B cell (primary cell): ENCODE data around the gene NUAK2. TPM values are rescaled to one million over a fixed set of nuclear protein-coding genes. Genes with fewer than 3 reads are reported as not detected.
A peak's percentile ranks its signal among the peaks of the same experiment; 100 is the strongest.

ENCODE experiments used
- ATAC-seq: fragments of 200-7000 bp; cut with Tn5 transposase; one replicate; pipeline ENCODE4 v1.10.0; 2021; ENCODE audit warnings: low read depth, mild to moderate bottlenecking, moderate number of reproducible peaks, moderate library complexity
- CTCF ChIA-PET: fragments of 350-600 bp; sonication (Branson Sonifier 250); formaldehyde crosslinking; loops from one replicate; lab custom pipeline; 2021; ENCODE audit warnings: antibody characterized with exemption, inconsistent platforms; lab: Charles Lee
- POLR2A ChIA-PET: fragments of 350-600 bp; sonication (Branson Sonifier 250); formaldehyde crosslinking; loops from one replicate; lab custom pipeline; 2021; ENCODE audit warnings: antibody characterized with exemption; lab: Charles Lee
- DNase-seq: peaks from one replicate; pipeline ENCODE4 v3.0.0; 2013
- H2AFZ ChIP-seq: 2 replicates; pipeline ENCODE4 v1.6.1; 2012; ENCODE audit warnings: mild to moderate bottlenecking, low read depth, low read length; ENCODE audit not compliant: insufficient read depth, poor library complexity, severe bottlenecking
- H3K27ac ChIP-seq, 2 donors: 1 replicate in 1 of 2; 2 replicates in 1 of 2; pipeline ENCODE4 v1.5.1; 2012 to 2013; ENCODE audit warnings: low read length in 2 of 2, mild to moderate bottlenecking in 2 of 2, moderate library complexity in 1 of 2
- H3K27me3 ChIP-seq, 4 experiments: fragments of 200-600 bp in 1 of 4; sonication (generic) in 1 of 4; replicated peaks in 1 of 4; 1 replicate in 2 of 4; 2 replicates in 2 of 4; pipeline versions ENCODE4 v1.6.1 to v1.7.0; 2013 to 2016; ENCODE audit warnings: low read length in 3 of 4, mild to moderate bottlenecking in 2 of 4, mixed read lengths in 1 of 4, moderate library complexity in 1 of 4; ENCODE audit not compliant: insufficient read depth in 4 of 4, control insufficient read depth in 3 of 4; ENCODE audit errors: control extremely low read depth in 1 of 4
- H3K36me3 ChIP-seq, 2 experiments: replicated peaks in 1 of 2; 1 replicate in 1 of 2; 2 replicates in 1 of 2; pipeline versions ENCODE4 v1.6.1 to v1.7.1; 2013; ENCODE audit warnings: low read length in 1 of 2; ENCODE audit not compliant: insufficient read depth in 2 of 2, control insufficient read depth in 1 of 2; ENCODE audit errors: control extremely low read depth in 1 of 2, extremely low read depth in 1 of 2
- H3K4me1 ChIP-seq, 2 donors: fragments of 200-600 bp in 1 of 2; sonication (generic) in 1 of 2; 1 replicate in 1 of 2; 2 replicates in 1 of 2; pipeline versions ENCODE4 v1.5.1 to v1.6.1; 2013 to 2017; ENCODE audit warnings: low read length in 2 of 2; ENCODE audit not compliant: control insufficient read depth in 2 of 2, insufficient read depth in 2 of 2
- H3K4me2 ChIP-seq: replicated peaks from 2 replicates; pipeline ENCODE3; 2012; ENCODE audit warnings: mild to moderate bottlenecking, low read depth, low read length; ENCODE audit not compliant: poor library complexity, severe bottlenecking
- H3K4me3 ChIP-seq, 5 experiments: fragments of 200-600 bp in 1 of 5; sonication (generic) in 1 of 5; 1 replicate in 3 of 5; 2 replicates in 2 of 5; pipeline versions ENCODE4 v1.5.1 to v1.7.0; 2011 to 2016; ENCODE audit warnings: low read length in 4 of 5, mild to moderate bottlenecking in 4 of 5, low read depth in 2 of 5, control low read depth in 1 of 5, moderate library complexity in 1 of 5; ENCODE audit not compliant: insufficient read depth in 1 of 5; ENCODE audit errors: control extremely low read depth in 1 of 5, extremely low read depth in 1 of 5
- H3K79me2 ChIP-seq: fragments of 200-600 bp; sonication (generic); one replicate; pipeline ENCODE4 v1.6.0; 2016; ENCODE audit warnings: low read length; ENCODE audit not compliant: control insufficient read depth, insufficient read depth
- H3K9ac ChIP-seq: fragments of 200-600 bp; sonication (generic); 2 replicates; pipeline ENCODE4 v1.6.1; 2017; ENCODE audit warnings: mild to moderate bottlenecking, low read length, moderate library complexity
- H3K9me3 ChIP-seq, 3 donors: one replicate each; pipeline versions ENCODE4 v1.6.1 to v1.7.1; 2013; ENCODE audit warnings: low read length in 2 of 3; ENCODE audit not compliant: control insufficient read depth in 2 of 3, insufficient read depth in 1 of 3; ENCODE audit errors: control extremely low read depth in 1 of 3
- H4K20me1 ChIP-seq: 2 replicates; pipeline ENCODE4 v1.6.0; 2012; ENCODE audit warnings: mild to moderate bottlenecking, low read length; ENCODE audit not compliant: insufficient read depth, control insufficient read depth, poor library complexity, severe bottlenecking
- H3K27ac Mint-ChIP-seq: one replicate; pipeline ENCODE4 v1.8.0; 2021; ENCODE audit warnings: mixed read lengths
- H3K27me3 Mint-ChIP-seq: one replicate; pipeline ENCODE4 v1.8.0; 2021; ENCODE audit warnings: mixed read lengths
- H3K4me1 Mint-ChIP-seq: one replicate; pipeline ENCODE4 v1.8.0; 2021; ENCODE audit warnings: mixed read lengths
- H3K4me3 Mint-ChIP-seq: one replicate; pipeline ENCODE4 v1.8.0; 2021; ENCODE audit warnings: mixed read lengths
- H3K9me3 Mint-ChIP-seq: one replicate; pipeline ENCODE4 v1.8.0; 2022; ENCODE audit warnings: mixed read lengths; ENCODE audit not compliant: insufficient read depth
- EZH2 ChIP-seq: IDR thresholded peaks from 2 replicates; pipeline ENCODE4 v1.6.1; 2012; ENCODE audit warnings: borderline replicate concordance, low read depth, mild to moderate bottlenecking, moderate library complexity, low read length; ENCODE audit not compliant: insufficient read depth, poor library complexity, severe bottlenecking
- WGBS: methylation state at CpG from one replicate; pipeline ENCODE4 v1.1.5; 2013; ENCODE audit warnings: missing lambda C conversion rate; ENCODE audit not compliant: insufficient coverage; 5-methylcytosine and 5-hydroxymethylcytosine counted together
- intact Hi-C: fragments of 100-400 bp; cut with micrococcal nuclease; formaldehyde crosslinking; loops from one replicate; pipeline ENCODE4 v1.10.0; 2022
- polyA plus RNA-seq: library from polyadenylated mRNA; depleted of rRNA; stranded (reverse); fragments of >200 nt; gene quantifications from 2 replicates; pipeline ENCODE4 v1.2.3, GENCODE V29; 2012
- total RNA-seq, 2 donors: library from RNA; stranded (reverse); fragments of 120-200 nt in 1 of 2; gene quantifications; 1 replicate in 1 of 2; 2 replicates in 1 of 2; pipeline versions ENCODE4 v1.2.3 to v1.2.4, GENCODE V29; 2013 to 2022
- TF ChIP-seq, protein P1 (sequence below): fragments of 200-600 bp; IDR thresholded peaks from one replicate; pipeline ENCODE4 v1.8.0; 2022; ENCODE audit warnings: antibody characterized with exemption, mild to moderate bottlenecking

Gene NUAK2
- total and polyA plus RNA-seq, 2 donors (not counting 1 experiment from before 2014, with no cell fraction given): 37.9 to 102 TPM

DNA sequence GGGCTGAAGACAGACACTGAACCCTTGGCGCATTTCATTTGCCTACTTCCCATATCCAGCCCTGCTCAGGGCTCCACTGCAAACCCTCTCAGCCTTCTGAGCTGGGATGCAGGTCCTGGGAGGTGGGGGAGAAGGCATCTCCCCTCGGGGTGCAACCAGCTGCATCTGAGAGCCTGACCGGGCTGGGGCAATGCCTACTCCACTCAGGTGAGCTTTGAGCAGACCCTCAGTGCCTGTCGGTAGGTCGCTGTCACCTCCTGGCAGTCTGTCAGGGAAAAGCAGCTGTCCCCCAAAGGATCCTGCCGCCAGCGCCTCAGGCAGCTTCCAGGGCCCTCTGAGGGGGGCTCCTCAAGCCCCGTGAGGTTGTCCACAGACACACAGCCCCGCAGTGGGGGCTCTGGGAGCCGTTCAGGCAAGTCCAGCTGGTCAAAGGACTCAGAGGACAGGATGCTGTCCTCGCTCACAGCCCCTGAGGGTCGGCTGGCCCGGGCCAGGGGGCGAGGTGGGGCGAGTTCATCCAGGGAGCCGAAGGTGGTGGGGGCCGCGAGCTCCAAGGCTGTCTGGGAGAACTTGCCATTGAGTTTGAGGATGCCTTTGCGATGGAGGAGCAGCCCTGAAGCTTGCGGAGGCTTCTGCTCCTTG lies 18.2 kb downstream of the NUAK2 start:
- H3K4me3 ChIP-seq: no peak overlapping the region
- DNase-seq (no peak), ATAC-seq (no peak)
- Mint-ChIP-seq H3K9me3 (no peaks in the 10 kb centered on the region), H3K27ac (no peak overlapping the region), H3K27me3 (no peaks in the 10 kb centered on the region), H3K4me1 (peaks cover 58% of the 10 kb centered on the region), H3K4me3 (no peak overlapping the region)
- peaks cover 4 to 68% of the 10 kb centered on the region in 2 experiments for H3K36me3 ChIP-seq
- peaks cover 50% of the 10 kb centered on the region for H3K79me2 ChIP-seq
- intact Hi-C loops: no loop called here
- H3K9me3 ChIP-seq: no peaks in the 10 kb centered on the region
- ChIA-PET POLR2A (interaction anchor here (0.6 to 1.7 kb wide), 4 partner anchors 10 to 28 kb away, joined by 3 to 5 read pairs (median 4); no protein-coding TSS in a partner anchor), CTCF (interaction anchor here (0.6 to 56.6 kb wide), 5 partner anchors 11 to 47 kb away, joined by 3 to 2421 read pairs (median 6); partner anchors contain the start of gene NUAK2)
- H3K27ac ChIP-seq: peak overlapping the region in 1 of 2 donors; percentile 15
- no peak overlapping the region for H3K9ac ChIP-seq
- TF ChIP-seq, protein P1, sequence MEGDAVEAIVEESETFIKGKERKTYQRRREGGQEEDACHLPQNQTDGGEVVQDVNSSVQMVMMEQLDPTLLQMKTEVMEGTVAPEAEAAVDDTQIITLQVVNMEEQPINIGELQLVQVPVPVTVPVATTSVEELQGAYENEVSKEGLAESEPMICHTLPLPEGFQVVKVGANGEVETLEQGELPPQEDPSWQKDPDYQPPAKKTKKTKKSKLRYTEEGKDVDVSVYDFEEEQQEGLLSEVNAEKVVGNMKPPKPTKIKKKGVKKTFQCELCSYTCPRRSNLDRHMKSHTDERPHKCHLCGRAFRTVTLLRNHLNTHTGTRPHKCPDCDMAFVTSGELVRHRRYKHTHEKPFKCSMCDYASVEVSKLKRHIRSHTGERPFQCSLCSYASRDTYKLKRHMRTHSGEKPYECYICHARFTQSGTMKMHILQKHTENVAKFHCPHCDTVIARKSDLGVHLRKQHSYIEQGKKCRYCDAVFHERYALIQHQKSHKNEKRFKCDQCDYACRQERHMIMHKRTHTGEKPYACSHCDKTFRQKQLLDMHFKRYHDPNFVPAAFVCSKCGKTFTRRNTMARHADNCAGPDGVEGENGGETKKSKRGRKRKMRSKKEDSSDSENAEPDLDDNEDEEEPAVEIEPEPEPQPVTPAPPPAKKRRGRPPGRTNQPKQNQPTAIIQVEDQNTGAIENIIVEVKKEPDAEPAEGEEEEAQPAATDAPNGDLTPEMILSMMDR: no peak
- no peak for TF ChIP-seq EZH2
- WGBS: 94% methylated on average over 19 of the region's 20 CpGs
- H3K4me1 ChIP-seq: peaks cover 29 to 44% of the 10 kb centered on the region in 2 donors
- no peaks in the 10 kb centered on the region for H3K27me3 ChIP-seq
- H4K20me1 ChIP-seq: peaks cover 75% of the 10 kb centered on the region
- no peak overlapping the region for H2AFZ ChIP-seq
- H3K4me2 ChIP-seq: no peak overlapping the region
